OCI-LY3 (cell line): Measurements from ENCODE around the gene SPAAR.
"Not testable (repeated sequence)": the region's sequence is repeated elsewhere in the genome, so short reads cannot be mapped to it uniquely, and the experiment has no call there.

ENCODE experiments used
- H2AFZ ChIP-seq: fragments of 200-600, 300-600 bp; shearing (Covaris generic); 2 replicates; pipeline ENCODE4 v1.6.0; 2014; ENCODE audit warnings: antibody characterized with exemption, low read depth, low read length
- H3K27ac ChIP-seq: fragments of 200-600, 300-600 bp; sonication (generic); 2 replicates; pipeline ENCODE4 v1.5.1; 2014; ENCODE audit warnings: mild to moderate bottlenecking, low read length, moderate library complexity, mixed read lengths
- H3K27me3 ChIP-seq: fragments of 200-600, 300-600 bp; sonication (generic); 2 replicates; pipeline ENCODE4 v1.6.1; 2014; ENCODE audit warnings: low read depth, low read length, mixed read lengths
- H3K36me3 ChIP-seq: fragments of 200-600, 300-600 bp; sonication (generic); replicated peaks from 2 replicates; pipeline ENCODE3; 2014; ENCODE audit warnings: low read depth, low read length, mixed read lengths
- H3K4me1 ChIP-seq: fragments of 300-600, 200-600 bp; sonication (generic); 2 replicates; pipeline ENCODE4 v1.6.1; 2014; ENCODE audit warnings: low read length, mixed read lengths
- H3K4me2 ChIP-seq: fragments of 200-600, 300-600 bp; sonication (generic); 2 replicates; pipeline ENCODE4 v1.6.1; 2014; ENCODE audit warnings: low read length, mixed read lengths
- H3K4me3 ChIP-seq: fragments of 300-600, 200-600 bp; sonication (generic); 2 replicates; pipeline ENCODE4 v1.5.1; 2014; ENCODE audit warnings: antibody characterized with exemption, mild to moderate bottlenecking, low read length, moderate library complexity
- H3K79me2 ChIP-seq: fragments of 300-600, 200-600 bp; shearing (Covaris generic); 2 replicates; pipeline ENCODE4 v1.6.1; 2014; ENCODE audit warnings: mild to moderate bottlenecking, low read length, mixed read lengths
- H3K9ac ChIP-seq: fragments of 300-600, 200-600 bp; shearing (Covaris generic); 2 replicates; pipeline ENCODE4 v1.6.0; 2014; ENCODE audit warnings: mild to moderate bottlenecking, low read length, moderate library complexity
- H3K9me3 ChIP-seq: fragments of 200-600, 300-600 bp; shearing (Covaris generic); 2 replicates; pipeline ENCODE4 v1.6.1; 2014; ENCODE audit warnings: low read length, mixed read lengths; ENCODE audit not compliant: insufficient read depth
- H4K20me1 ChIP-seq: fragments of 200-600, 300-600 bp; sonication (generic); 2 replicates; pipeline ENCODE4 v1.6.1; 2016; ENCODE audit warnings: low read length, mixed read lengths; ENCODE audit not compliant: insufficient read depth
- EZH2phosphoT487 ChIP-seq: fragments of 200-600 bp; shearing (Covaris generic); IDR thresholded peaks from 2 replicates; pipeline ENCODE4 v1.6.1; 2018; ENCODE audit warnings: antibody characterized with exemption, mixed run types, low read depth
- TF ChIP-seq, protein P1 (sequence below): fragments of 200-600, 300-600 bp; sonication (generic); IDR thresholded peaks from 2 replicates; pipeline ENCODE4 v1.5.1; 2014; ENCODE audit warnings: antibody characterized with exemption, low read length, low read depth

Gene SPAAR

DNA sequence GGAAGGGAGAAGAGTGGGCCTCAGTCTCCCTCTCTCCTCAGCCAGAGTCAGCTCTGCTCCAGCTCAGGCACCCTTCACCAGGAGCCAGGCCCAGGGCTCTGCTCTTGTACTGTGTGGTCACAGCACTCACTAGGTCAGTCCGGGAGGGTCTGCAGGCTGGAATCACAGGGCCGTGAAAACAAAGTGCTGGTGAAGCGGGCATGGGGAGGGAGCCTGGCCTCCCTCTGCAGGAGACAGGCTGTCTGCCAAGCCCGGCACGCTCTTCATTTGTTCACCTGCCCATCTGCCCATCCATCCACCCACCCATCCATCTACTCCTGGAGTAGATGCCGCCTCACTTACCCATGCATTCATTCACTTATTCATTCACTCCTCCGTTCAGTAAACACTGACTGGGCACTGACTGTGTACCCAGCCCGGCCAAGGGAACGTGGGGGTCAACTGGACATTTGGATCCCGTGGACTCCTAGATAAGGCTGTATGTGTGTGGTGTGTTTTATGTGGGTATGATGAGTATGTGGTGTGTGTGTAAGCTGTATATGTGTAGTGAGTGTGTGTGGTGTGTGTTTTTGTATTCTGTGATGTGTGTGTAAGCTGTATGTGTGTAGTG lies 3.6 kb downstream of the SPAAR start:
- Histone ChIP-seq H3K9ac (no peak overlapping the region), H3K36me3 (no peaks in the 10 kb centered on the region), H3K27me3 (no peaks in the 10 kb centered on the region), H3K4me2 (no peak overlapping the region), H3K4me1 (peaks cover 9% of the 10 kb centered on the region; the same call in 1 of the 2 replicates), H2AFZ (no peak overlapping the region), H4K20me1 (no peaks in the 10 kb centered on the region), H3K9me3 (no peaks in the 10 kb centered on the region), H3K4me3 (no peak overlapping the region), H3K79me2 (no peaks in the 10 kb centered on the region), H3K27ac (no peak overlapping the region)
- TF ChIP-seq, protein P1, sequence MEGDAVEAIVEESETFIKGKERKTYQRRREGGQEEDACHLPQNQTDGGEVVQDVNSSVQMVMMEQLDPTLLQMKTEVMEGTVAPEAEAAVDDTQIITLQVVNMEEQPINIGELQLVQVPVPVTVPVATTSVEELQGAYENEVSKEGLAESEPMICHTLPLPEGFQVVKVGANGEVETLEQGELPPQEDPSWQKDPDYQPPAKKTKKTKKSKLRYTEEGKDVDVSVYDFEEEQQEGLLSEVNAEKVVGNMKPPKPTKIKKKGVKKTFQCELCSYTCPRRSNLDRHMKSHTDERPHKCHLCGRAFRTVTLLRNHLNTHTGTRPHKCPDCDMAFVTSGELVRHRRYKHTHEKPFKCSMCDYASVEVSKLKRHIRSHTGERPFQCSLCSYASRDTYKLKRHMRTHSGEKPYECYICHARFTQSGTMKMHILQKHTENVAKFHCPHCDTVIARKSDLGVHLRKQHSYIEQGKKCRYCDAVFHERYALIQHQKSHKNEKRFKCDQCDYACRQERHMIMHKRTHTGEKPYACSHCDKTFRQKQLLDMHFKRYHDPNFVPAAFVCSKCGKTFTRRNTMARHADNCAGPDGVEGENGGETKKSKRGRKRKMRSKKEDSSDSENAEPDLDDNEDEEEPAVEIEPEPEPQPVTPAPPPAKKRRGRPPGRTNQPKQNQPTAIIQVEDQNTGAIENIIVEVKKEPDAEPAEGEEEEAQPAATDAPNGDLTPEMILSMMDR, result no peak

DNA sequence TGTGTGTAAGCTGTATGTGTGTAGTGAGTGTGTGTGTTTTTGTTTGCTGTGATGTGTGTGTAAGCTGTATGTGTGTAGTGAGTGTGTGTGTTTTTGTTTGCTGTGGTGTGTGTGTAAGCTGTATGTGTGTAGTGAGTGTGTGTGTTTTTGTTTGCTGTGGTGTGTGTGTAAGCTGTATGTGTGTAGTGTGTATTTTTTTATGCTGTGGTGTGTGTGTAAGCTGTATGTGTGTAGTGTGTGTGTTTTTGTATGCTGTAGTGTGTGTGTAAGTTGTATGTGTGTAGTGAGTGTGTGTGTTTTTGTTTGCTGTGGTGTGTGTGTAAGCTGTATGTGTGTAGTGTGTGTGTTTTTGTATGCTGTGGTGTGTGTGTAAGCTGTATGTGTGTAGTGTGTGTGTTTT lies 4.1 kb downstream of the SPAAR start:
- H3K79me2 ChIP-seq, H3K27ac ChIP-seq, H3K4me3 ChIP-seq, H3K27me3 ChIP-seq, H4K20me1 ChIP-seq, H3K9ac ChIP-seq, H3K36me3 ChIP-seq, H3K9me3 ChIP-seq, H2AFZ ChIP-seq, H3K4me2 ChIP-seq, H3K4me1 ChIP-seq: not testable (repeated sequence)

DNA sequence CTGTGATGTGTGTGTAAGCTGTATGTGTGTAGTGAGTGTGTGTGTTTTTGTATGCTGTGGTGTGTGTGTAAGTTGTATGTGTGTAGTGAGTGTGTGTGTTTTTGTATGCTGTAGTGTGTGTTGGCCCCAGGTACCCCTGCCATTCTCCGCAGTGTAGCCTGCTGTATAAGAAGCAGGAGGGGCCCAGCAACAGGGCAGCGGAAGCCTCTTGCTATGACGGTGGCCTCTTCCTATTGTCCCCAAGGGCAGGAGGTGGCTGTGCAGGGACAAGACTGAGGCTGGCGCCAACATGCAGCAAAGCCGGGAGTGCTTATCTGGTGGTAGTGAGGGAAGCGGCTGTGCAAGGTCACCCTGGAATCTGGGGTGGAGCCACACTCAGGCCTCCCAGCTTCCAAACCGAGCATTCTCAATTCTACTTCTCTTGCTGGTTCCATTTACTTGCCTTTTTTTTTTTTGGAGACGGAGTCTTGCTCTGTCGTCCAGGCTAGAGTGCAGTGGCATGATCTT lies 5.1 kb downstream of the SPAAR start:
- TF ChIP-seq, protein P1, result no peak
- no peak for TF ChIP-seq EZH2phosphoT487
- no peak overlapping the region for H2AFZ ChIP-seq
- no peaks in the 10 kb centered on the region for H3K79me2 ChIP-seq
- H3K9ac ChIP-seq, result no peak overlapping the region
- peaks cover 9% of the 10 kb centered on the region; the same call in 1 of the 2 replicates for H3K4me1 ChIP-seq
- H4K20me1 ChIP-seq, result no peaks in the 10 kb centered on the region
- H3K27me3 ChIP-seq, result no peaks in the 10 kb centered on the region
- H3K36me3 ChIP-seq, result no peaks in the 10 kb centered on the region
- no peak overlapping the region for H3K4me2 ChIP-seq
- no peaks in the 10 kb centered on the region for H3K9me3 ChIP-seq
- no peak overlapping the region for H3K4me3 ChIP-seq
- H3K27ac ChIP-seq, result no peak overlapping the region

DNA sequence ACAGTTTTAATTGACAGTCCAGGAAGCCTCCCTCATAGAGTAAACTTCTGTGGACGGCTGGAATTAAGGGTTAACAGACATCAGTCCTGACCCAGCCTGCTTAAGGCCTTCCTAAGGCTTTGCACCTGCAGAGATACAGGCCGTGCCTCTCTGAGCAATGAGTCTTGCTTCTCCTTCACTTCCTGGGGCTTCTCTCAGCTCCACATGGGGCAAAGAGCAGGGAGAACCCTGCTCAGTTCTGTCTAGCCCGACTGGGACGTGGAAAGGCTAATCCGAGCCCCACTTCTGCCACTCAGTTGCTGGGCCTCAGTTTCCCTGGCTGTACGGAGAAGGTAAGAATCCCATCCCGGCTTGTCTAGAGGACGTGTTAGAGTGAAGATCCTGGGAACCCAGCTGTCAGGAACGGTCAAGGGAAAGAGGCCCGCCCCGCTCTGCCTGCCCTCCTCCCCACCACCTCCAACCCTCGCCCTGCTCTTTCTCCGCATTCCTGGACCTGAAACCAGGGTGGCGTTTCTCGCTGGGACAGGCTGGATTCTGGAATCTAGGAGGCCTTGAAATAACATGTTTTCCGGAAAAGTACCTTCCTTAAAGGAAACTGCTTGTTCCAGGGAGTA lies 6.5 kb downstream of the SPAAR start:
- no peaks in the 10 kb centered on the region for H3K27me3 ChIP-seq
- no peaks in the 10 kb centered on the region for H3K9me3 ChIP-seq
- TF ChIP-seq, protein P1, result no peak
- TF ChIP-seq EZH2phosphoT487, result no peak
- H3K4me1 ChIP-seq, result peaks cover 6% of the 10 kb centered on the region; the same call in 1 of the 2 replicates
- H4K20me1 ChIP-seq, result no peaks in the 10 kb centered on the region
- H3K79me2 ChIP-seq, result no peaks in the 10 kb centered on the region
- no peak overlapping the region for H3K4me2 ChIP-seq
- H3K27ac ChIP-seq, result no peak overlapping the region
- no peak overlapping the region for H2AFZ ChIP-seq
- H3K9ac ChIP-seq, result no peak overlapping the region
- no peak overlapping the region for H3K4me3 ChIP-seq
- no peaks in the 10 kb centered on the region for H3K36me3 ChIP-seq
